Osteocyte (in vitro differentiated cells): ENCODE data around the gene TXNL4B. TPM values are rescaled to one million over a fixed set of nuclear protein-coding genes. Genes with fewer than 3 reads are reported as not detected.
A peak's percentile ranks its signal among the peaks of the same experiment; 100 is the strongest.

Experiments
- DNase-seq: peaks from one replicate; pipeline ENCODE4 v3.0.0; 2021; ENCODE audit warnings: mixed read lengths; ENCODE audit not compliant: unreplicated experiment; ENCODE audit errors: extremely low spot score
- H3K27ac Mint-ChIP-seq: one replicate; pipeline ENCODE4 v1.8.0; 2021; ENCODE audit warnings: mild to moderate bottlenecking, mixed read lengths; ENCODE audit not compliant: unreplicated experiment
- H3K27me3 Mint-ChIP-seq: one replicate; pipeline ENCODE4 v1.8.0; 2021; ENCODE audit warnings: mixed read lengths; ENCODE audit not compliant: unreplicated experiment
- H3K36me3 Mint-ChIP-seq: one replicate; pipeline ENCODE4 v1.8.0; 2021; ENCODE audit warnings: mixed read lengths; ENCODE audit not compliant: unreplicated experiment
- H3K4me1 Mint-ChIP-seq: one replicate; pipeline ENCODE4 v1.8.0; 2021; ENCODE audit warnings: mixed read lengths; ENCODE audit not compliant: unreplicated experiment
- H3K4me3 Mint-ChIP-seq: one replicate; pipeline ENCODE4 v1.8.0; 2021; ENCODE audit warnings: mild to moderate bottlenecking, moderate library complexity, mixed read lengths; ENCODE audit not compliant: unreplicated experiment
- H3K9me3 Mint-ChIP-seq: one replicate; pipeline ENCODE4 v1.8.0; 2021; ENCODE audit warnings: mixed read lengths; ENCODE audit not compliant: unreplicated experiment
- CTCF ChIP-seq: fragments of 200-600 bp; sonication (generic); IDR thresholded peaks from 2 replicates; pipeline ENCODE4 v1.5.0; 2021; ENCODE audit warnings: antibody characterized with exemption, mild to moderate bottlenecking, moderate library complexity
- long read RNA-seq: library from polyadenylated mRNA; unstranded; transcript quantifications from one replicate; pipeline ENCODE4 v2.0.0, GENCODE V29; 2021
- total RNA-seq: library from RNA; stranded (reverse); gene quantifications from 2 replicates; pipeline ENCODE4 v1.2.1, GENCODE V29; 2021

TXNL4B gene
- total RNA-seq: 10.0 and 11.5 TPM in 2 replicates
- long read RNA-seq, transcript TXNL4B-201 (4 exons, 2,556 nt): major isoform, 21 of 30 reads
- long read RNA-seq, partial matches to known transcripts: 1 of 30 reads
- long read RNA-seq, other reads (novel, unspliced or antisense): 6 of 30 reads

- DNase-seq: peak; percentile 97
- Mint-ChIP-seq H3K27me3 (no peaks in the 10 kb centered on the region), H3K27ac (peak within 1 kb of the TSS; percentile 96), H3K4me3 (peak within 1 kb of the TSS; percentile 98), H3K9me3 (no peaks in the 10 kb centered on the region), H3K36me3 (peaks cover 30% of the 10 kb centered on the region), H3K4me1 (peaks cover 32% of the 10 kb centered on the region)
- peak; percentile 12 for TF ChIP-seq CTCF
Measured at GRCh38 chr16:72093448-72094265, at the start of gene TXNL4B, which contains the start of gene DHX38. TSS of gene TXNL4B (minus strand) at chr16:72093620. CDS start at chr16:72090749, 2,871 bp downstream. TSS of gene DHX38 (plus strand) at chr16:72093847. CDS start at chr16:72096158, 2,311 bp downstream.

DNA sequence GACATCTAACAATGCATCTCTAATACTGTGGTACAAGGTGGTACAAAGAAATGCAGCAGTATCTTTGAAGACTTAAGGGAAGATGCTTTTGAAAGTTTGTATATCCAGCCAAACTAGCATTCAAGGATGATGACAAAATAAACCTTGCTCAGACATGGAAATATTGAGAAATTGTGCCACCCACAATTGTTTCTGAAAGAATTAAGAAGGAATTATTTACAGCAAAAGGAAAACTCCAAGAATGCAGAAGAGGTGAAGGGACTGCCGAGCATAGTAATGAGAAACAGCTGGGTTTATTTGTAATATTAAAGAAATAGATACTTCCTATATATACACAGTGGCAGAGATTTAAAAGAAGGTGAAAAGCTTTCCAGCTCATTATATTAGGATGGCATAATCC is 49.1 kb upstream of the TXNL4B start:
- no peak overlapping the region for H3K4me3 Mint-ChIP-seq
- H3K4me1 Mint-ChIP-seq: peaks cover 2% of the 10 kb centered on the region
- no peak overlapping the region for H3K27ac Mint-ChIP-seq
- no peaks in the 10 kb centered on the region for H3K36me3 Mint-ChIP-seq
- peaks cover 13% of the 10 kb centered on the region for H3K27me3 Mint-ChIP-seq
- TF ChIP-seq CTCF: no peak
- no peak for DNase-seq
- peaks cover 8% of the 10 kb centered on the region for H3K9me3 Mint-ChIP-seq

- H3K36me3 Mint-ChIP-seq: no peaks in the 10 kb centered on the region
Measured at GRCh38 chr16:72139908-72140307, 46.5 kb upstream of the TXNL4B start.

GRCh38 chr16:72138064-72138572 is 44.7 kb upstream of the TXNL4B start:
- TF ChIP-seq CTCF: no peak
- DNase-seq: no peak
- Mint-ChIP-seq H3K9me3 (peaks cover 8% of the 10 kb centered on the region), H3K4me3 (no peak overlapping the region), H3K27ac (no peak overlapping the region), H3K4me1 (peaks cover 2% of the 10 kb centered on the region), H3K27me3 (no peaks in the 10 kb centered on the region), H3K36me3 (no peaks in the 10 kb centered on the region)

More at GRCh38 chr16:72139908-72140307, 46.5 kb upstream of the TXNL4B start:
- H3K9me3 Mint-ChIP-seq: peaks cover 8% of the 10 kb centered on the region
- no peak for DNase-seq
- H3K4me3 Mint-ChIP-seq: no peak overlapping the region
- TF ChIP-seq CTCF: no peak
- H3K4me1 Mint-ChIP-seq: peaks cover 2% of the 10 kb centered on the region
- peaks cover 6% of the 10 kb centered on the region for H3K27me3 Mint-ChIP-seq
- H3K27ac Mint-ChIP-seq: no peak overlapping the region

GRCh38 chr16:72137380-72138063 is 44.1 kb upstream of the TXNL4B start:
- Mint-ChIP-seq H3K36me3 (no peaks in the 10 kb centered on the region), H3K4me3 (no peak overlapping the region), H3K4me1 (peaks cover 1% of the 10 kb centered on the region), H3K27me3 (no peaks in the 10 kb centered on the region), H3K27ac (no peak overlapping the region), H3K9me3 (peaks cover 8% of the 10 kb centered on the region)
- no peak for DNase-seq
- no peak for TF ChIP-seq CTCF
